Measurements from ENCODE around the gene GPR108. TPM values are rescaled to one million over a fixed set of nuclear protein-coding genes. Genes with fewer than 3 reads are reported as not detected.

GPR108 gene
- total RNA-seq, 4 donors from 2014 or later = 57.1 to 80.0 (median 66.9) TPM

GRCh38 chr19:6699935-6700334 is 37.4 kb downstream of the GPR108 start:
- intact Hi-C loops (cut with DNase I; ENCODE audit: low total_unique reads) = no loop called here
- TF ChIP-seq CTCF (IDR thresholded peaks at IDR 0.05) (no peak), POLR2A (IDR thresholded peaks at IDR 0.05) (no peak)
- H3K4me3 ChIP-seq (ENCODE audit: low read depth, poor library complexity, severe bottlenecking) = no peak overlapping the region
- DNase-seq (ENCODE audit: low spot score in 2 of 2) = no peak

- WGBS, 2 donors = 80 to 81% methylated on average over 13 of the region's 13 CpGs
These were observed 40.1 kb downstream of the GPR108 start for GRCh38 chr19:6697291-6697690.

GRCh38 chr19:6696239-6696820 is 41.0 kb downstream of the GPR108 start:
- no peak for DNase-seq (ENCODE audit: low spot score in 2 of 2)
- no peak overlapping the region for H3K4me3 ChIP-seq (ENCODE audit: low read depth, poor library complexity, severe bottlenecking)
- TF ChIP-seq POLR2A (IDR thresholded peaks at IDR 0.05) = no peak
- no peak for TF ChIP-seq CTCF (IDR thresholded peaks at IDR 0.05)
- intact Hi-C loops (cut with DNase I; ENCODE audit: low total_unique reads) = no loop called here
- WGBS, 2 donors = 72 to 81% methylated on average over 18 of the region's 18 CpGs

More at GRCh38 chr19:6697291-6697690, 40.1 kb downstream of the GPR108 start:
- intact Hi-C loops (cut with DNase I; ENCODE audit: low total_unique reads) = no loop called here
- no peak overlapping the region for H3K4me3 ChIP-seq (ENCODE audit: low read depth, poor library complexity, severe bottlenecking)
- TF ChIP-seq POLR2A (IDR thresholded peaks at IDR 0.05) (no peak), CTCF (IDR thresholded peaks at IDR 0.05) (no peak)
- no peak for DNase-seq (ENCODE audit: low spot score in 2 of 2)

GRCh38 chr19:6694147-6694815 is 43.1 kb downstream of the GPR108 start:
- no peak for TF ChIP-seq CTCF (IDR thresholded peaks at IDR 0.05)
- TF ChIP-seq POLR2A (IDR thresholded peaks at IDR 0.05) = no peak
- DNase-seq (ENCODE audit: low spot score in 2 of 2) = no peak
- intact Hi-C loops (cut with DNase I; ENCODE audit: low total_unique reads) = no loop called here
- H3K4me3 ChIP-seq (ENCODE audit: low read depth, poor library complexity, severe bottlenecking) = no peak overlapping the region
- 90% methylated on average over 23 to 25 of the region's 25 CpGs for WGBS, 2 donors

GRCh38 chr19:6693681-6694080 is 43.7 kb downstream of the GPR108 start:
- no peak for DNase-seq (ENCODE audit: low spot score in 2 of 2)
- WGBS, 2 donors = 73 to 79% methylated on average over 6 to 7 of the region's 7 CpGs
- intact Hi-C loops (cut with DNase I; ENCODE audit: low total_unique reads) = no loop called here
- no peak overlapping the region for H3K4me3 ChIP-seq (ENCODE audit: low read depth, poor library complexity, severe bottlenecking)
- no peak for TF ChIP-seq CTCF (IDR thresholded peaks at IDR 0.05)
- TF ChIP-seq POLR2A (IDR thresholded peaks at IDR 0.05) = no peak
